Heart left ventricle (tissue), 16 donors: ENCODE data around the gene HOXB13. TPM values are rescaled to one million over a fixed set of nuclear protein-coding genes. Genes with fewer than 3 reads are reported as not detected.

Source experiments
- ATAC-seq, 4 donors: fragments of 200-7000 bp; cut with Tn5 transposase; one replicate each; pipeline ENCODE4 v1.9.1; 2020 to 2022; ENCODE audit warnings: moderate library complexity in 4 of 4, mild to moderate bottlenecking in 3 of 4, moderate number of reproducible peaks in 1 of 4
- DNase-seq, 5 donors: peaks; one replicate each; pipeline ENCODE4 v3.0.0-alpha.2; 2020
- H3K27ac ChIP-seq, 12 donors: fragments of 200-600 bp; sonication (generic) in 4 of 12; one replicate each; pipeline versions ENCODE4 v1.5.0 to v1.8.0; 2016 to 2022; ENCODE audit warnings: mild to moderate bottlenecking in 2 of 12
- H3K27me3 ChIP-seq, 9 donors: fragments of 200-600 bp; sonication (generic) in 2 of 9; one replicate each; pipeline versions ENCODE4 v1.5.1 to v1.8.0; 2016 to 2022; ENCODE audit warnings: mild to moderate bottlenecking in 3 of 9
- H3K36me3 ChIP-seq, 9 donors: fragments of 200-600 bp; sonication (generic) in 2 of 9; one replicate each; pipeline versions ENCODE4 v1.5.0 to v1.8.0; 2018 to 2022; ENCODE audit warnings: mild to moderate bottlenecking in 2 of 9
- H3K4me1 ChIP-seq, 12 donors: fragments of 200-600 bp; sonication (generic) in 4 of 12; one replicate each; pipeline versions ENCODE4 v1.5.0 to v1.8.0; 2016 to 2022; ENCODE audit warnings: mild to moderate bottlenecking in 3 of 12
- H3K4me3 ChIP-seq, 12 donors: fragments of 200-600 bp; sonication (generic) in 4 of 12; one replicate each; pipeline versions ENCODE4 v1.5.0 to v1.8.0; 2017 to 2022; ENCODE audit warnings: mild to moderate bottlenecking in 9 of 12, moderate library complexity in 4 of 12
- H3K9me3 ChIP-seq, 12 donors: fragments of 200-600 bp; sonication (generic) in 4 of 12; one replicate each; pipeline versions ENCODE4 v1.5.0 to v1.8.0; 2016 to 2022; ENCODE audit warnings: mild to moderate bottlenecking in 1 of 12
- POLR2A ChIP-seq, 2 donors: fragments of 450-650 bp; IDR thresholded peaks; one replicate each; pipeline ENCODE4 v1.6.1; 2017; ENCODE audit warnings: antibody characterized with exemption in 2 of 2, mild to moderate bottlenecking in 2 of 2, moderate library complexity in 2 of 2
- WGBS, 4 donors: extraction: QIAGEN DNeasy Blood & Tissue Kit in 2 of 4; methylation state at CpG; one replicate each; pipeline versions ENCODE4 v1.1.5 to v1.1.7; 2013 to 2018; 5-methylcytosine and 5-hydroxymethylcytosine counted together
- intact Hi-C, 10 donors: fragments of 100-400 bp; cut with DNase I; formaldehyde crosslinking; loops; one replicate each; pipeline versions ENCODE4 v1.11.1 to v1.14.2; 2022
- polyA plus RNA-seq, 2 donors: library from polyadenylated mRNA; stranded (reverse); fragments of 200-250 nt; gene quantifications; one replicate each; pipeline ENCODE4 v1.2.3, GENCODE V29; 2013
- total RNA-seq, 9 donors: library from RNA; depleted of rRNA in 2 of 9; stranded (reverse); fragments of >200 nt in 2 of 9; fragmentation: NEBNext Ultra II Directional in 3 of 9; extraction: Animal tissue kit (Norgen Biotek cat#: 25700) in 3 of 9; gene quantifications; one replicate each; pipeline versions ENCODE4 v1.1.0 to v1.2.4, GENCODE V29; 2016 to 2023
- TF ChIP-seq, protein P1 (sequence below), 12 donors: fragments of 200-600 bp; sonication (generic) in 4 of 12; IDR thresholded peaks; one replicate each; pipeline versions ENCODE4 v1.5.0 to v1.8.0; 2018 to 2022; ENCODE audit warnings: antibody characterized with exemption in 12 of 12, mild to moderate bottlenecking in 5 of 12
- donor health status: ischemic (EF 13 %, LVEDD 7.1; RV severe dilation, severe dysfunction).
- donor health status: healthy with polysubstance abuse.
- donor health status: DM: no; HTN: yes; CAD: no.
- donor health status: DM: no; HTN: no; CAD: no.
- donor health status: ischemic (EF 25% LVEDD 6.9; RV normal size, moderate dysfunction).
- donor health status: ischemic (EF 25% LVEDD 5.7; RV mildly dilated, moderate dysfunction).
- donor health status: healthy.
- donor health status: DM: yes; HTN: yes; CAD: no.
- donor health status: ischemic (EF 35%, LVEDD 5.7; RV mildly dilated, moderate dysfunction).
- donor health status: nonischemic (EF 11% LVEDD 7.7; RV severe dilation, severe dysfunction).
- donor health status: DM: yes; HTN: yes; CAD: no.
- donor health status: PGD.
- donor health status: ischemic (EF 29% LVEDD 5.4; RV normal size, mild dysfunction).
- donor health status: nonischemic (EF 23%, LVEDD 6.1; RV moderate dilation, normal function).

The HOXB13 gene
- total and polyA plus RNA-seq, 11 donors, result not detected

DNA sequence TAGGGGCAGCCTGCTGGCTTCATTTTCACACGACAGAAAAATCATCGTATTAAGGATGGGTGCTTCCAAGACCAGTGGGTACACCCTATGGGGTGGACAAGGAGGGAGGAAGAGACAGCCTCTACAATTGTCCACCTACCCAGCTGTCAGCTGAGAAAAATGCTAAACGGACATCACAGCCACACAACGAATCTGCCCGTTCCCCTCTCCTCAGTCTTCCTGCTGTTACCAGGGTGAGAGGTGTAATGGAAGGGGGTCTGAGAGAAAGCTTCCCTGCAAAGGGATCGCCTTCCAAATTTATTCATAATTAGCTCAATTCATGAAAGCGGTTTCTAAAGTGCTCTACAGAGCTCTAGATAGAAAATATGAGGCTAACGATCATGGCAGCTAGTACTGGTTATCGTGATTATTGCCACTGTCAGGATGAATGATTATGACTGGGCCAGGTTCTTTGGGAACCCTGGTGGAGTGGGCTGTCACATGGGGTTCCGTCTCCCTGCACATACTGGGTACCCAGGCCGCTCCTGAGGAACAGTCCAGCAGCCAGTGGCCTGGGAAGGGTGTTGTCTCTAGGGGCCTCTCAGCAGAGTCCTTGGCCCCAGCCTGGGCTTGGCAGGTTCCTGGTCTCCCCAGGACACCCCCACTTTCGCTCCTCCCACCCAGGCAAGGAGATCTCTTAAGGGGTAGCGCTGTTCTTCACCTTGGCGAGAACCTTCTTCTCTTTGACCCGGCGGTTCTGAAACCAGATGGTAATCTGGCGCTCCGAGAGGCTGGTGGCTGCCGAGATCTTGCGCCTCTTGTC, 2.2 kb downstream of the HOXB13 start:
- no peak overlapping the region for H3K4me3 ChIP-seq
- no peaks in the 10 kb centered on the region for H3K9me3 ChIP-seq
- DNase-seq, result no peak
- TF ChIP-seq, protein P1, sequence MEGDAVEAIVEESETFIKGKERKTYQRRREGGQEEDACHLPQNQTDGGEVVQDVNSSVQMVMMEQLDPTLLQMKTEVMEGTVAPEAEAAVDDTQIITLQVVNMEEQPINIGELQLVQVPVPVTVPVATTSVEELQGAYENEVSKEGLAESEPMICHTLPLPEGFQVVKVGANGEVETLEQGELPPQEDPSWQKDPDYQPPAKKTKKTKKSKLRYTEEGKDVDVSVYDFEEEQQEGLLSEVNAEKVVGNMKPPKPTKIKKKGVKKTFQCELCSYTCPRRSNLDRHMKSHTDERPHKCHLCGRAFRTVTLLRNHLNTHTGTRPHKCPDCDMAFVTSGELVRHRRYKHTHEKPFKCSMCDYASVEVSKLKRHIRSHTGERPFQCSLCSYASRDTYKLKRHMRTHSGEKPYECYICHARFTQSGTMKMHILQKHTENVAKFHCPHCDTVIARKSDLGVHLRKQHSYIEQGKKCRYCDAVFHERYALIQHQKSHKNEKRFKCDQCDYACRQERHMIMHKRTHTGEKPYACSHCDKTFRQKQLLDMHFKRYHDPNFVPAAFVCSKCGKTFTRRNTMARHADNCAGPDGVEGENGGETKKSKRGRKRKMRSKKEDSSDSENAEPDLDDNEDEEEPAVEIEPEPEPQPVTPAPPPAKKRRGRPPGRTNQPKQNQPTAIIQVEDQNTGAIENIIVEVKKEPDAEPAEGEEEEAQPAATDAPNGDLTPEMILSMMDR (IDR thresholded peaks at IDR 0.05), result no peak
- TF ChIP-seq POLR2A (IDR thresholded peaks at IDR 0.05), result no peak
- ATAC-seq, result no peak
- H3K4me1 ChIP-seq, result peaks cover 0 to 38% (median 15%) of the 10 kb centered on the region in 12 donors
- no peak overlapping the region for H3K27ac ChIP-seq
- H3K36me3 ChIP-seq, result no peaks in the 10 kb centered on the region
- WGBS, 4 donors, result 8 to 18% (median 13%) methylated on average over 18 to 20 of the region's 20 CpGs
- H3K27me3 ChIP-seq, result peaks cover 70 to 100% (median 100%) of the 10 kb centered on the region in 9 donors
- intact Hi-C loops, result loop anchor here in 6 of 10 donors (5.0 to 10.0 kb wide), 4 partner anchors 66 to 278 kb away; no protein-coding TSS in a partner anchor

DNA sequence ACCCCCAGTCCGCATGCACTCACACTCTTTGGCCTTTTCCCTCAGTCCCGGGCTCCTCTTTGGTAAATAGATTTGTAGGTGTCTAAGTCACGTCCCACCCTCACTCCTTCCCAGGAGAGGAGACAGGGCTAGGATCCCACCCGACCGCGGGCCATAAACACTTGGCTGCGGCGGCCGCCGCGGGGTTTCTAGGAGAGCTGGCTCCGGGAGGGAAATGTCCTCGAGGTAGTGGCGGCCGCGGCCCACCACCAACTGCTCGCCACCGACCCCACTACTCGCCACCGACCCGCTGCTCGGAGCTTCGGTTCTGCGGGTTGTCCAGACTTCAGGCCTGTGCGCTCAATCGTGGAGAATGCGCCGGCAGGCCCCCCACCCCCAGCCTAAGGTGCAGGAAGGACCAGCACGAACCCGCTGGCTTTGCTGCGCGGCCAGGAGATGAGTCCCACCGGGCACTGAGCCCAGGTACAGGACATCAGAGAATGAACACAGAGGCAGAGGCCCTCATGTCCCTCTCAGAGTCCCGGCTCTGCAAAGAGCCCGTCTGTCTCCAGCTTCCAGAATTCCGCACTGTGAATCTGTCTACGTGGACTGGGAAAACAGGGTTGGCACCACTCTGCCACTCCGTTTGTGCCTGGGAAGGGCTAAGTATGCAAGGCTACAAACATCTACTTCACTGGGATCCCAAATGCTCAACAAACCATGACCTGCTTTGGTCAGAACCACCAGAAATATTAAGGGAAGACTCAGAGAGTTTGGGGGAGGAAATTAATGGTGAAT, 3.1 kb downstream of the HOXB13 start:
- no peak for TF ChIP-seq POLR2A (IDR thresholded peaks at IDR 0.05)
- TF ChIP-seq, protein P1 (IDR thresholded peaks at IDR 0.05), result no peak
- WGBS, 4 donors, result 4 to 7% (median 5%) methylated on average over 17 to 38 of the region's 38 CpGs
- intact Hi-C loops, result loop anchor here (2.0 to 10.0 kb wide), 6 partner anchors 65 to 279 kb away; no protein-coding TSS in a partner anchor
- Histone ChIP-seq H3K36me3 (no peaks in the 10 kb centered on the region), H3K4me3 (no peak overlapping the region), H3K4me1 (peaks cover 0 to 38% (median 15%) of the 10 kb centered on the region in 12 donors), H3K9me3 (no peaks in the 10 kb centered on the region), H3K27ac (no peak overlapping the region), H3K27me3 (peaks cover 75 to 100% (median 100%) of the 10 kb centered on the region in 9 donors)
- DNase-seq (no peak), ATAC-seq (no peak)

DNA sequence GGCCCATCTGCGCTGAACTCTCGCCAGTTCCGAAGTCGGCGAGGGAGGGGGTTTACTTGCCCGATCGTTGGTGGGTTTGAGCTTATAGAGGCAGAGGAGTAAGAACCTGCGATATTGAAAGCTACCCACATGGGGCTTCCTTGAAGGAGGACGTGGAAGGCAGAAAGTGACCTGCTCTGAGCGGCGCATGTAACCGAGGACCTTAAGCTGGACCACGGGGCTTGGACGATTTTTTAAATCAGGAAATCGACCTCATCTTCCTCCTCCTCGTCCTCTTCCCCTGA, 3.6 kb downstream of the HOXB13 start:
- TF ChIP-seq, protein P1 (IDR thresholded peaks at IDR 0.05), result no peak
- TF ChIP-seq POLR2A (IDR thresholded peaks at IDR 0.05), result no peak
- Histone ChIP-seq H3K27me3 (peaks cover 78 to 100% (median 100%) of the 10 kb centered on the region in 9 donors), H3K9me3 (no peaks in the 10 kb centered on the region), H3K4me1 (peaks cover 0 to 38% (median 15%) of the 10 kb centered on the region in 12 donors), H3K36me3 (no peaks in the 10 kb centered on the region), H3K27ac (no peak overlapping the region), H3K4me3 (no peak overlapping the region)
- ATAC-seq (no peak), DNase-seq (no peak)
- WGBS, 4 donors, result 2 to 3% (median 3%) methylated on average over 16 of the region's 16 CpGs
- intact Hi-C loops, result loop anchor here (2.0 to 10.0 kb wide), 6 partner anchors 66 to 280 kb away; no protein-coding TSS in a partner anchor
